Stimulated activated CD4-positive, alpha-beta T cell treated with anti-CD3 and anti-CD28 coated beads, Interleukin-15, amount 100 ng/mL, for 24 hours (primary cell): Measurements from ENCODE around the gene TNFRSF25.

Experiments
- DNase-seq: peaks from one replicate; pipeline ENCODE4 v3.0.0-alpha.2; 2020

Gene TNFRSF25, protein sequence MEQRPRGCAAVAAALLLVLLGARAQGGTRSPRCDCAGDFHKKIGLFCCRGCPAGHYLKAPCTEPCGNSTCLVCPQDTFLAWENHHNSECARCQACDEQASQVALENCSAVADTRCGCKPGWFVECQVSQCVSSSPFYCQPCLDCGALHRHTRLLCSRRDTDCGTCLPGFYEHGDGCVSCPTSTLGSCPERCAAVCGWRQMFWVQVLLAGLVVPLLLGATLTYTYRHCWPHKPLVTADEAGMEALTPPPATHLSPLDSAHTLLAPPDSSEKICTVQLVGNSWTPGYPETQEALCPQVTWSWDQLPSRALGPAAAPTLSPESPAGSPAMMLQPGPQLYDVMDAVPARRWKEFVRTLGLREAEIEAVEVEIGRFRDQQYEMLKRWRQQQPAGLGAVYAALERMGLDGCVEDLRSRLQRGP

DNA sequence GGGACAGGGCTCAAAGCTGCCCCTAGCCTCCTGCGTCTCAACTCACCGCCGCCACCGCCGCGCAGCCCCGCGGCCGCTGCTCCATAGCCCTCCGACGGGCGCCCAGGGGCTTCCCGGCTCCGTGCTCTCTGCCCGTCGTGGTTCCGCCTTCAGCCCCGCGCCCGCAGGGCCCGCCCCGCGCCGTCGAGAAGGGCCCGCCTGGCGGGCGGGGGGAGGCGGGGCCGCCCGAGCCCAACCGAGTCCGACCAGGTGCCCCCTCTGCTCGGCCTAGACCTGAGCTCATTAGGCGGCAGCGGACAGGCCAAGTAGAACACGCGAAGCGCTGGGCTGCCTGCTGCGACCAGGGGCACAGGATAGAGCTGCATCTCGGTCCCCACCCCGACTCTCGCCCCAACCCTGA lies at the start of gene TNFRSF25:
Gene TNFRSF25 (minus strand): TSS at position 151 of the 400 bp plus-strand sequence. CDS start 66 bp downstream, at position 85.
- peak; percentile 78 for DNase-seq

DNA sequence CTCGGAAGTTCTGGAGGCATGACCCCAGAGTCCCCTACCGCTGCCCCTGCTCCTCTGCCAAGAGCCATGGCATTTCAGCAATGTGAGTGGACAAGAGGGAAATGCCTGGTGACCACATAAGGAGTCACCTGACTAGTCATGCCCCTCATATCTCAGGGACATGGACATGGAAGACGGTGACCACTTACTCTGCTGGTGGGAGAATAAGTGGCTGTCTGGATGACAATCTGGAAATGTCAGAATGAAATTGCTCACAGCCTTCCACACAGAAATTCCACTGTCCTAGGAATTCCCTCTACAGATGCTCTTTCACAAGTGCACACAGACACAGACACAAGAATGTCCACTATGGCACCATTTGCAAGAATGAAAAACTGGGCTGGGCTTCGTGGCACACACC lies 49.8 kb upstream of the TNFRSF25 start:
- DNase-seq = no peak

DNA sequence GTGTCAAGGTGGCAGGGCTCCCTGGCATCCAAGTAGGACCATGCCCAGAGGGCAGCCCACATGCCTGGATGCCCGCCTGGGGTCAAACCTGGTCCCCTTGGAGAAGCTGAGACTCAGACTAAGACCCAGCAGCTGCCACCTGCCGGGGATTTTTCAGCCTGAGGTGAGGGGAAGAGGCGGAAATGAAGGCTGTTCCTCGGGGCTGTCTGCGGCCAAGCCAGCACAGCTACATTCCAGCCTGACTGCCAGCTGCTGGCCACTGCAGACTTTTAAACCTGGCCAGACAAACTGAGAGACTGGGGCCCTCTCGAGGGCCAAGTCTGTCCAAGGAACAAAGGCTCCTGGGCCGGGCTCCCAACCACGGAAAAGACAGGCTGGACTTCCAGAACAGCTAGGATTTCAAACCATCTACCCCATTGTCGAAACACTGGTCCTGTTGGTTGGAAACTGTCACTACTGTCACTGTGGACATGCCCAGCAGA lies 47.4 kb upstream of the TNFRSF25 start:
- no peak for DNase-seq

DNA sequence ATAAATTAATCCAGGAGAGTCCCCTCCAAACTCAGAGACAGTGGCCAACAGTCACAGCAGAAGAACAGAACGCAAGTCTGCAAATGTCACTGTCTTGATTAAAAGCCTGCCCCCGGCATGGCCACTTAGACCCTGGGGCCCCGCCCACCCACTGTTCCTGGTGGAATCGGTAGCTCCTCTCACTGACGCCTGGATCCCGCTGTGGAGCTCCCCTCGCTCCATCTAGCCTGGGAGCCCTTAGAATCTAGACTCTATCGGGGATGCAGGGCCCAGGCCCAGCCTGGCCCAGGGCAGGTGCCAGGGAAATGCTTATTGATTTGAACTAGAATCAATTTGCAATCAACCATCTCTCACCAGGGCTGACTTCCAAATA lies 46.9 kb upstream of the TNFRSF25 start:
- no peak for DNase-seq

DNA sequence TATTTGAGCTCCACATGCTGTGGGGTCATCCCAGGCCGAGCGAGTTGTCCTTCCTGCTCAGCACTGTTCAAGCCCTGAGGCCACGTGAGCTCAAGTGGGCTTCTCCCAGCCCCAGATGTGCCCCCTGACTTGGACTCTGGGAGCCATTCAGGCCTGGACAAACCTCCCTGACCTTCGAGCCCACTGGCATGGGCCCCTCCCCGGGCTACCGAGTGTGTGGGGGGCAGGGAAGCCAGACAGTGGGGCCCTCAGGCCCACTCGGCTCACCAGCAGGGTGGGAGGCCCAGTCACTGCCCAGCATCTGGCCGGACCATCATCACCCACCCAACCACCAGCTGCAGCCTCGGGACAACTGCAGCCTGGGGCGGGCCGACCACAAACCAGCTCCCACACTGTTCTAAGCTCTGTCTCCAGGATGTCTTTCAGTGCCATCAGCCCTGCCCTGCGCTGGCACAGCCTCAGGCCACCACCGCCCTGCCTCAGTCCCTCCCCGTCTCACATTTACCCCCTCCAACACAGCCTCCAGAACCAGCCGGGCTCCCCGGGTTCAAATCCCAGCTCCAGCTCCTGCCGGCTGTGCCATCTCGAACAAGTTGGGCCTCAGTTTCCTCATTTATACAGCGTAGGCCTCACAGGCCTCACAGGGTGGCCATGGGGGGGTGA lies 46.4 kb upstream of the TNFRSF25 start:
- DNase-seq = no peak

DNA sequence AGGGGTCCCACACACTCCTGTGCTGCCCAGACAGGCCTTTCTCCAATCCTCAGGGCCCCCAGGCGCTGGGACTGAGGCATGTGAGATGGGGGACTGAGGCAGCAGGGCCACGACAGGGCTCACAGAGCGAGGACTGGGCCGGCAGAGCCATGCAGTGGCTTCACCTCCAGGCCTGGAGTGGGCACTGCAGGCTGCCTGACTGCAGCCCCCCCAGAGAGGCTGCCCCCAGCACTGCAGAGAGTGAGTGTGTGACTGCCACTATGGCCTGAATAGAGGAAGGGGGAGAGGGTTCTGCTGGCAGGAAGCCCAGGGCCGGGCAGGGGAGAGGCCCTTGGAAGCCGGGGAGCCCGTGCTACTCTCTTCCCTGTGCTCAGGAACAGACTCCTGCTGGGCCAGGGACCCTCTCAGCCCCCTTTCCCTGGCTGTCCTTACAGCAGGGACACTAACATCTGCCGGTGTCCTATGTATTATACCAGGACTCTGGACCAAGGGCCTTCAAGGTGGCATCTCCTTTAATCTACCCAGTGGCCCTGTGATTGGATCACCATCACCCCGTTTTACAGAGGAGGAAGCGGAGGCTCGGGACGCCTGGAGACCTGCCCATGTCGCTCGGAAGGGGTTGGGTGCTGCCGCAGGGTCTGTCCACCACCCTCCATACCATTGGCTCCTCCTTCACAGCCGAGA lies 45.7 kb upstream of the TNFRSF25 start:
- DNase-seq = no peak

DNA sequence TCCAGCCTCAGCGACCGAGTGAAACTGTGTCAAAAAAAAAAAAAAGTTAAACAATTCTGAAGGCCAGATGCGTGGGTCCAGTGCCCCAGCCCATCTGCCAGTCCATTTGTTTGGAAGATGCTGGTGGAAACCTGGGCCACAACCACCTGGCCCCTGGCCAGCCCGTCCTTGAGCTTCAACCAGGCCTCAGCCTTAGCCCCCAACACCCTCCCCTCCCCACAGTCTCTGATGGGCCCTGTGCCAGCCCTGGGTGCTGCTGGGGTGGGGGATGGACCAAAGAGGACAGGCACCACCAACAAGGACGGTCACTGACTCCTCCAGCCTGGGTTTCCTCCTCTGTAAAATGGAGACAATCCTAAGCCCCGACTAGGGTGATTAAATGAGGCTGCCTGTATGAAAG lies 45.1 kb upstream of the TNFRSF25 start:
- no peak for DNase-seq

DNA sequence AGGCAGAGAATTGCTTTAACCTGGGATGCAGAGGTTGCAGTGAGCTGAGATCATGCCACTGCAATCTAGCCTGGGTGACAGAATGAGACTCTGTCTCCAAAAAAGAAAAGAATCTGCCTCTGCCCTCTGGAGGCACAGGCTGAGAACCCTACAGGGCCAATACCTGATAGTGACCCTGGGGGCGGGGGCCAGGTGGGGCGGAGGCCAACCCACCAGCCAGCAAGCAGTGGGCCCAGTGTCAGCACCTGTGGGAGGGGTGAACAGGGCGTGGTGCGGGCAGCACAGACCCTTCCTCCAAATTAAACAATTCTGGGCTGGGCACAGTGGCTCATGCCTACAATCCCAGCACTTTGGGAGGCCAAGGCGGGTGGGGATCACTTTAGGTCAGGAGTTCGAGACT lies 44.5 kb upstream of the TNFRSF25 start:
- DNase-seq = no peak

DNA sequence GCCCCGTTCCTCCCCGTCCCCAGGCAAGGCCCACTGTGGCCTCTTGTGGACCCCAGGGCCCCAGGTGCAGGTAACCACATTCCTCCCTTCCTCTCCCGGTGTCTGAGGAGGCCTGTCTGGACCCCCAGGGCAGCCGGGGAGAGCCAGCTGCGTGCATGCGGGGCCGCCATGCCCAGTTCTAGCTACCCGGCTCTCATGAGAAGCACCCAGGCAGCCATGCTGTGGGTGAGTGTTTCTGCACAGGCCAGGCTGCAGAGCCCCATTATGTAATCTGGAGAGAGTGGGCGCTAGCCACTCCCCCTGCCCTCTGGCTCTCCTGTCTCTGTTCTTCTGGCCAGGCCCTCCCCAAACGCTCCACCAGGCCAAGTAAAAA lies 43.9 kb upstream of the TNFRSF25 start:
- DNase-seq = no peak

DNA sequence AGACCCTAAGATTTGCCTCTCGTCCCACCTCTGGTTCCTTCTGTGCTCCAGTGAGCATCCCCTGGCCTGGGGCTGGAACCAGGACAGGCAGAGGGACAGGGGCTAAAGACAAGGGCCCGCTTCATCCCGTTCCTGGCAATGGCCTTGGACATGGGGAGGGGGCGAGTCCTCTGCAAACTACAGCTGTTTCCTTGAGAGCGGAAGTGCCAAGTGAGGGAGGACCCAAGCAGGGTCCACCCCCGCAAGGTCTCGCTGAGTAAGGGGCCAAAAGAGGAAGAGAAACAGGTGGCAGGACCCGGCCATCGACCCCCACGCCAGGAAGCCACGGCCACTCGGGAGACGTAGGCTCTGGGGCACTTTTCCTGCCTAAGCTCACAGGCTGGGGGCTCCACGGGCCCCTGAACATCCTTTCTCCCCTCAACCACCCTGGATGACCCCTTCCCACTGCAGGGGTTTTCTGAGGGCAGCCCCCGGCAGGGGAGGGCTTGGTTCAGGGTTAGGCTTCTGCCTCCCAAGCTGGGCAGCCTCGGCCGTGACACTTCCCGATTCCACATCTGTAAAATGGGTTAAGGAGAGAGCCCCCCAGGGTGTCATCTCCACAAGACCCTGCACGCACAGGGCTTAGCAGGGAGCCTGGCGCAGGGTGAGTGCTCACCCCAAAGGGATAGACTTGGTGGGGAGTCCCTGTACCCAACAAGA lies 43.4 kb upstream of the TNFRSF25 start:
- no peak for DNase-seq

DNA sequence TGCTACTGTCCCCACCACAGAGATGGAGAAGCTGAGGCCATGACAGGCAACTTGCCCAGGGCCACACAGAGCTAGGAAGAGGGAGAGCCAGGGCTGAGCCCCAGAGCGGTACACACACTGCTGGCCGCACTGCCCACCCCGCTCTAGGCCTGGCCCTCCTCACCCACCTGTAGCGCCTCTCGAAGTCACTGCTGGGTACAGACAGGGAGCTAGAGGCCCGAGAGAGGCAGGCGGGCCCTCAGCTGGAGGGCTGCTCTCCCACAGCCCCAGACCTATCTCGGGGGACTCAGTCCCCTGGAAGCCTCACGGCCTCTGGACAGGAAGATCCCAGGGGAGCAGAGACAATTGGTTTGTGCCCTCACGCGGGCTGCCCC lies 42.8 kb upstream of the TNFRSF25 start:
- DNase-seq = no peak

DNA sequence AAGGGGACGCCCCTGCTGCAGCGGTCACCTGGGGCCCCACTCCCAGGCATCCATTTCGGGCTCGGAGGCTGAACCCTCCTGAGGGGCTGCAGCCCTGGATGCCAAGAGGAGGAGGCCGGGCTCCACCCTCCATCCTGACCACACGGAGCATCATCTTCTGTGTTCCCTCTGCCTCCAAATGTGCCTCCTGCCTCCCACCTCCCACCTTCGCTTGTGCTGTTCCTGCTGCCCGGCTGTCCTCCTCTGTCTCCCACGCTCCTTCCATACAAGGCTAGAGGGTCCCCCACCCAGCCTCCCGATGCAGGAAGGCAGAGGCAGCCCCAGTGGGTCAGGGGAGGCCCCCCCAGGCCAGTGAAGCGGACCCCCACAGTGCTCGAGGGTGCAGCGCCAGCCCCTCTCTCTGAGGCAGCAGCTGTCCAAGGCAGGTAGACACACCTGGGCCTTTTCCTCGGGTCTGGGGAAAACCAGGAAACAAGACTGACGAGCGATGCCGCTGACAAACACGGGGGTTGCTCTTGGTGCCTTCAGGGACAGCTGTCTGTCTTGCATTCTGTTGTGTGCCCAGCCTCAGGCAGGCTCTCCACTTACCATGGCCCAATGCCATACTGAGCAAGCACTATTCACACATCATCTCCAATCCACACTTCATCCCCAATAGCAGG lies 42.3 kb upstream of the TNFRSF25 start:
- DNase-seq = no peak

DNA sequence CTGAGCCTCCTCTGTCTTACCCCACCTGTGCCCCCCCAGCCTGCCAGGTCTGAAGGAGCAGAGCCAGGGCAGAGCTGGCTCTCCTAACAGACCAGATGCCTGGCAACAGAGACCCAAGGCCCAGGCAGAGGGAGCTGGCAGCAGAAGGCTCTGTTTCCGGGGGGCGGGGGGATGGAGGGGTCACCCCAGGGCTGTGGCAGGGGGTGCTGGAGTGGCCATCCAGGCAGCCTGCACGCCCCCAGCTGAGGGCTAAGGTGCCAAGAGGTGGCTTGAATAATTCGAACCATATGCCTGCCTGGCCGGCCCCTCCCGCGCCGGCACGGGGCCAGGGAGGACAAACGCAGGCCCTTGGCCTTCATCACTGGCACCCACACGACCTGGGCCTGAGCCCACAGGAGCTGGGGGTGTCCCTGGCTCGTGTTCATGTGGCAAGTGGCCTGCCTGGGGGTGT lies 41.5 kb upstream of the TNFRSF25 start:
- DNase-seq = no peak

DNA sequence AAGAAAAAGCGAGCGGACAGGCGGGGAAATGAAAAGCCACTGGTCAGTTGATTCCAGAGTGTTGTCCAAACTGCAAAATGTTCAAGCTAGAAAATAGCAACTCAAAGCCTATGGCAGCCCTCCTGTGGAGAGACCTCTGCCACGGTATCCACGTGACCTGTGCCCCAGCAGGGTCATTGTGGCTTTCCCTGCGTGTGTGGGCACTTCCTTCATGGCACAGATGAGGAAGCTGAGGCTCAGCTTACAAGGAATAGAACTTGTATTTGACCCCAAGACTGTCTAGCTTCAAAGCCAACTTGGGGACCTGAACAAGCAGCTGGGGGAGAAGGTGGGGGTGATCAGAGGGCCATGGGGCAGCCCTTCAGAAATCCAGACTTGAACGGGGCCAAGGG lies 41.1 kb upstream of the TNFRSF25 start:
- DNase-seq = no peak

DNA sequence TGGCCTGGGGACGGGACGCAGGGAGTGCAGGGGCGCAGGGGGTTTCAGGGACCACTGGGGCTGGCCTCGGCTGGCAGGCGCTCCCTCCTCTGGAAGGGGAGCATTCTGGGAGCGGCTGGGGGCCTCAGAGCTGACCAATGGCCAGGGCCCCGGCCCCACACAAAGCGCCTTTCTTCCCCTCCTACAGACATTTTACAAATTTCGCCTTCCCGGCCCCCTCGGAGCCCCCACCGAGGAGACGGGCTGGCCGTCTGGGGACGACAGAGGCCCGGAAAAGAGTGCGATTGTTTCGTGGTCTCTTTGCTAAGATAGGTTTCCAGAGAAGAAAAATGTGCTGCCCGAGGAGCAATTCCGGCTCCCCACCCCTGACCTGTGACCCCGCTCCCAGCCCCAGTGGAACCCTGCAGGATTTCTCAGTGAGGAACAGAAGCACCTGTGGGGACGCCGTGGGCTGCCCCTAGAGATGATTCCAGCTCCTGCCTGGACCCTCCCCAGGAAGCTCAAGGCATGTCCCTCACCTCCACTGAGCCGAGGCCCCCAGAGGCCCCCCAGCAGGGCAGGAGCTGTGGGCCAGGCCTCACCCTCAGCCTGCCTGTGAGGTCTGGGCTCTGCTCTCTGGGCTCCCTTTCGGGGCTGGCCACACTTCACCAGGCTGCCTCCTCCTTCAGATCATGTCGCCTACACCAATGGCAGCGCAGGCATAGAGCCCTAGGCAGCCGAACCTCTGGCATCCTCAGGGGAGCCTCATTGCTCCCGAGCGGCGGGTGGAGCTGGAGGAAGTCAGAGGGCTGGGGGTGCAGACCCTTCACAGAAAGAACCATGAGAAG lies 40.5 kb upstream of the TNFRSF25 start:
- DNase-seq = no peak

DNA sequence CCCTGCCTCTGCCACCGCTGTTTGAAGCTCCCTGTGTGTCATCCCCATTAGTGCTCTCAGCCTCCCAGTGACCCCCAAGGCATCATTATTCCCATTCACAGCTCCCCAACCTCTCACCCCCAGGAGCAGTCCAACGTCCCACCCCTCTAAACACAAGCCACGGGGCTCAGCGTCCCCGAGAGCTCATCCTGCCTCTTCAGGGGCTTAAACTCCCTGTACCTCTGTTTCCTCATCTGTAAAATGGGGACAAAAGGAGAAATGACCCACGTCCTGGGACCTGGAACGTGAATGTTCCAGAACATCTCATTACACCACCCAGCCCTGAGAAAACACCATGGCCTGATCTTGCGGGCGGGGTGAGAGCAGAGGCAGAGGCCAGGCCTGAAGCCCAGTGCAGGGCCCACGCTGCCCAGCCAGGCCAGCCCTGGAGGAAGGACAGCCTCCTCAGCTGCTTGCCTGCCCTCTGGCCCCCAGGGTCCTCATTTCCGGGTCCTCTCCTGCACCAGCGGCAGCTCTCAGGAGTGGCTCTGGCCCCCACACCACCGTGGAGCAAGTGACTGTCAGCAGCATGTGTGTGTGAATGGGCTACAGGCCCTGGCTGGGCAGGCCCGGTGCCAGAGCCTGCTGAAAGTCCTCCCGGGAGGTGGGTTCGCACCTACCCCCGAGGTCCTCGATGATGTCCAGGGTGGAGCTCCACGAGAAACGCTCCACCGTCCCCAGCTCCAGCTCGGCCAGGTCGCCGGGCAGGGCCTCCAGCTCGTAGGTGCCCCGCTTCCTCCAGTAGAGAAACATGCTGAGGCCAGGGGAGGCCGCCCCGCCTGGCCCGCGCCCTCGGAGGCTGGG lies 39.6 kb upstream of the TNFRSF25 start:
- no peak for DNase-seq

DNA sequence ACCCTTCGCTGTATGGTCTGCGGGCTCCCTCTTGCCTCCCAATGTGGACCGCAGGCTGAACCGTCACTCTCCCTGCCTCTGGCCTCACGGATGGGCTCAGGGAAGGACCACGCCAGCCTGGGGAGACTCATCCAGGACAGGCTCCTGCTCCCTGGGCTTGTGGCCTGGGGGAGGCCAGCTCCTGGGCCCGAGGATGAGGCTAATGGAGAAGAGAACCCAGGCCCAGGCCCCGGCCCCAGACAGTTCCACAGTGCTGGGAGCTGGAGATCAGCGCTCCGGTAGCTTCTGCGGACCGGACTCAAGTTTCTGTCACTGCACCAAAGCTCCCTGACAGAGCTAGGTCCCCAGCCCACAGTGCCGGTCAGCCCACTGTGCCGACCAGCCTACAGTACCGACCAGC lies 38.9 kb upstream of the TNFRSF25 start:
- DNase-seq = no peak

DNA sequence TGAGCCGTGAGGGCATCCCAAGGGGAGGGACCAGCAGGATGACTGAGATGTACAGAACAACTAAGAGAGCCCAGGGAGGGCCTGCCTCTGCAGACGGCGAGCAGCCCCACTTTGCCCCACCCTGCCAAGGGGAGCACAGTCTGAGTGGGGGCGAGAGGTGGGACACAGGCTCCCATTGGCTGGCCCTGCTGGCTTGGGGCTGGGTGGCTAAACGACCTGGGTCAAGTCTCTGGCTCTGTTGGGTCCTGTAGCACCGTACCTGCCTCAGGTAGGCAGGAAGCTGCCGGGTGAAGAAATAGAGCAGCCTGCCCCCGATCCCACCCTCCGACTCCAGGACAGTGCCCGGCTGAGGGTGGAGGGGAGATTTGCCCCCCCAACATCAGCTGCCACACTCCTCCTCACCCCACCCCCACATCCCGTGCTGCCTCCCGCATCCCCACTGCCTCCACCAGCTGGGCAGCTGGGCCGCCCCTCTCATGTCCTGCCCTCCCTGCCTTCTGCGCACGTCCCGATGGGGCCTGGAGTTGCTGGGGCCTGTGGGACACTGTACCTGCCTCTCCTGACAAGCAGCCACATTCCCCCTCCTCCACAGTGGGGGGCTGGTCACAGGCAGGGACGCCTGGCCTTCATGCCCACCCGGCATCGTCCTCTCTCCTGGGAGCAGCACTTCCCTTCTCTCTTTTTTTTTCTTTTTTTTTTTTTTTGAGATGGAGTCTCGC lies 38.1 kb upstream of the TNFRSF25 start:
- no peak for DNase-seq

DNA sequence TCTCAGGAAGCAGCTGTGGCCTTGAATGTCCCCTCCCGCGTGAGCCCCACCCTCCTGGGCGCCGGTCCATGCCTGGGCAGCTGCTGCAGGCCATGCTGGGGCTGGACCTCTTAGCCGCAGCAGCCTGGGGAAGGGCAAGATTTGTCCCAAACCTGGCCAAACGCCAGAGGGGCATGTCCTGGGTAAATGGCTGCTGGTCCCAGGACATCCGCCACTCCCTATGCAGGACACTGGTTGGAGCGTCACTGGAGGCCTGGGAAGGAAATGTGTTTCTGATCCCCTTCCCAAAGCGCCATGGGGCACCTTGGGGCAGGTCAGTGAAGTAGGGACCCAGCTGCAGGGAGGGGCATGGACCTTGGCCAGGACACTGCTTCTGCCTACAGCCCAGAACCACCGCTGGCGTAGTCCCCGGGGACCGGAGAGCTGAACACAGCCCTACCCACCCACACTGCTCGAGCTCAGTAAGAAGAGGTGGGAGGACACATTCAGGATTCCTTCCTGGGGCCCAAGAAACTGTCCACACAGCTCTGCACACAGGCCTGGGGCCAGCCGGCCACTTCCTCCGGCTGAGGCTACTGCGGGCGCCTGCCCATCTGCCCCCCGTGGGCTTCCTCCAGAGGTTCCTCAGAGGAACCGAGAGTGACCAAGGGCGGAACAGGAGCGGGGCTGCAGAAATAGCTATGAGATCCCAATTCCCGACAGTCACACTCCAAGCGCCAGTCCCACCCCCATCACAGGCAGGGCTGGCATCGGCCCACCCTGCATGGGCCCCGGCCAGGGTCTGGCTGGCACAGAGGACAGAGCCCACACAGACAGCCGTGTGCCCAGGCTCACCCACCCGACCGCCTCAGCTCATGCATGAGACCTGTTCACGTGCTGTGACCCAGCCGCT lies 36.3 kb upstream of the TNFRSF25 start:
- no peak for DNase-seq
